Prostate gland (tissue), 2 donors: ENCODE results near the gene PLEKHD1.

Experiments
- POLR2A ChIP-seq: fragments of 450-650 bp; IDR thresholded peaks from one replicate; pipeline ENCODE4 v1.6.1; 2016; ENCODE audit warnings: antibody characterized with exemption, mild to moderate bottlenecking
- POLR2AphosphoS5 ChIP-seq: sonication (generic); formaldehyde crosslinking; IDR thresholded peaks from one replicate; pipeline ENCODE4 v1.6.1; 2017; ENCODE audit warnings: antibody characterized with exemption
- TF ChIP-seq, protein P1 (sequence below), 4 experiments: fragments of 200-600 bp in 2 of 4; fragments of 450-650 bp in 2 of 4; sonication (generic) in 2 of 4; IDR thresholded peaks; 1 replicate in 3 of 4; 2 replicates in 1 of 4; pipeline ENCODE4 v1.5.1; 2016 to 2019; ENCODE audit warnings: antibody characterized with exemption in 4 of 4, mild to moderate bottlenecking in 2 of 4, moderate library complexity in 2 of 4

- TF ChIP-seq POLR2A, result no peak
- TF ChIP-seq, protein P1, sequence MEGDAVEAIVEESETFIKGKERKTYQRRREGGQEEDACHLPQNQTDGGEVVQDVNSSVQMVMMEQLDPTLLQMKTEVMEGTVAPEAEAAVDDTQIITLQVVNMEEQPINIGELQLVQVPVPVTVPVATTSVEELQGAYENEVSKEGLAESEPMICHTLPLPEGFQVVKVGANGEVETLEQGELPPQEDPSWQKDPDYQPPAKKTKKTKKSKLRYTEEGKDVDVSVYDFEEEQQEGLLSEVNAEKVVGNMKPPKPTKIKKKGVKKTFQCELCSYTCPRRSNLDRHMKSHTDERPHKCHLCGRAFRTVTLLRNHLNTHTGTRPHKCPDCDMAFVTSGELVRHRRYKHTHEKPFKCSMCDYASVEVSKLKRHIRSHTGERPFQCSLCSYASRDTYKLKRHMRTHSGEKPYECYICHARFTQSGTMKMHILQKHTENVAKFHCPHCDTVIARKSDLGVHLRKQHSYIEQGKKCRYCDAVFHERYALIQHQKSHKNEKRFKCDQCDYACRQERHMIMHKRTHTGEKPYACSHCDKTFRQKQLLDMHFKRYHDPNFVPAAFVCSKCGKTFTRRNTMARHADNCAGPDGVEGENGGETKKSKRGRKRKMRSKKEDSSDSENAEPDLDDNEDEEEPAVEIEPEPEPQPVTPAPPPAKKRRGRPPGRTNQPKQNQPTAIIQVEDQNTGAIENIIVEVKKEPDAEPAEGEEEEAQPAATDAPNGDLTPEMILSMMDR (IDR thresholded peaks at IDR 0.05), result no peak
- TF ChIP-seq POLR2AphosphoS5, result no peak
Measured at GRCh38 chr14:69464829-69465228, 19.7 kb upstream of the PLEKHD1 start.
